NOMO-1 treated with dmso at 0.1 percent for 144 hours (cell line): Measurements from ENCODE around the gene IL18RAP.
A peak's percentile ranks its signal among the peaks of the same experiment; 100 is the strongest.

Experiments
- DNase-seq: peaks from one replicate; lab custom pipeline; 2025; ENCODE audit not compliant: unreplicated experiment; lab: John Stamatoyannopoulos, UW

The IL18RAP gene

GRCh38 chr2:102451968-102452367 is 29.0 kb downstream of the IL18RAP start:
- DNase-seq, result no peak

- no peak for DNase-seq
Measured at GRCh38 chr2:102453501-102453900, 30.5 kb downstream of the IL18RAP start.

DNA sequence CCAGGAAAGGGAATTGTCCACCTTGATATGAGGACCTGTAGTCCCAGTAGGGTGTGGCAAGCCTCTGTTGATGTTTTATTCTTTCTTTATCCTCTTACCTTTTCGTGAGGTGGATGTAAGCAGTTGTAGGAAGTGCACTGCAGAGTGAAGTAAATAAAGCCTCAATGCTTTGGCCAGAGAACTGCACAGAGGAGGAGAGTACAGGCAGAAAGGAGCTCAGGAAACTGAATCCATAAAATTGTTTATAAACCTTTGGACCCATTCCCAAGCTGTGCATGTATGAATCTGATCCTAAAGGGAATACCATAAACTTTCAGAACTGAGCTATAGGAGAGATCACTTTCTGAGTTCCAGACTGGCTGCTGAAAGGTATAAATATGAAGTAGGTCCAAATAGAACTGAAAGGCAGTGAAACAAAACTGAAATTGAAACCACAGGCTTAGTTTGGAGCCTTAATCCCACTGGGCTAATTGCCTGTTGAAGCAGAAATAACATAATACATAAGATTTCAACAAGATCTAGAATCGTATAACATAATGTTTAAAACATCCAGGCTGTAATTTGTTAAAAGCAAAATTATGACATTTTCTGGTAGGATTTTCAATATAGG is 32.2 kb downstream of the IL18RAP start:
- no peak for DNase-seq

GRCh38 chr2:102460467-102460866 is 37.5 kb downstream of the IL18RAP start:
- DNase-seq, result no peak

GRCh38 chr2:102461188-102461587 is 38.2 kb downstream of the IL18RAP start:
- no peak for DNase-seq

- no peak for DNase-seq
Measured at GRCh38 chr2:102463160-102463559, 40.2 kb downstream of the IL18RAP start.

DNA sequence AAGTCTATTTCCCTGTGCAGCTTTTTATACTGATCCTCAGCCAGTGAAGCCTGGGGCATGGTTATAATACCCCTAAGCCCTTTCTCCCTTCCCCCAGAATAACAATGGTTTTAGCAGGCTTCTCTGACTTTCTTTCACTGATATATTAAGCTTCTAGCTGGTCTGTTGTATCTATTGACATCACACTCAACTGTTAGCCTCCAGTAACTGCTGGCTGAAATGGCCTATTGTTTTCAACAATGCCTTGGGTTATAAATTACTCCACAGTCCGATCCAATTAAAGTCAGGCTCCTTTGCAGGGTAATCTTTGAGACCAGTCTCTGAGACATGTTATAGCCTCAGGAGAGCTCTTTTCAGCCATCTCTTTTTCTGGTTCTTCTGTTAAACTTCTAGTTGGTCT is 47.2 kb downstream of the IL18RAP start:
- DNase-seq, result no peak

- DNase-seq, result no peak
Measured at GRCh38 chr2:102473020-102473419, 50.1 kb downstream of the IL18RAP start, which contains the start of gene SLC9A4. Gene SLC9A4, plus strand, starts transcription at chr2:102473226. Its CDS starts 534 bp downstream, at chr2:102473760.

- DNase-seq, result no peak
Measured at GRCh38 chr2:102473631-102474030, 50.7 kb downstream of the IL18RAP start.

GRCh38 chr2:102474785-102475184 is 51.8 kb downstream of the IL18RAP start:
- DNase-seq, result no peak

DNA sequence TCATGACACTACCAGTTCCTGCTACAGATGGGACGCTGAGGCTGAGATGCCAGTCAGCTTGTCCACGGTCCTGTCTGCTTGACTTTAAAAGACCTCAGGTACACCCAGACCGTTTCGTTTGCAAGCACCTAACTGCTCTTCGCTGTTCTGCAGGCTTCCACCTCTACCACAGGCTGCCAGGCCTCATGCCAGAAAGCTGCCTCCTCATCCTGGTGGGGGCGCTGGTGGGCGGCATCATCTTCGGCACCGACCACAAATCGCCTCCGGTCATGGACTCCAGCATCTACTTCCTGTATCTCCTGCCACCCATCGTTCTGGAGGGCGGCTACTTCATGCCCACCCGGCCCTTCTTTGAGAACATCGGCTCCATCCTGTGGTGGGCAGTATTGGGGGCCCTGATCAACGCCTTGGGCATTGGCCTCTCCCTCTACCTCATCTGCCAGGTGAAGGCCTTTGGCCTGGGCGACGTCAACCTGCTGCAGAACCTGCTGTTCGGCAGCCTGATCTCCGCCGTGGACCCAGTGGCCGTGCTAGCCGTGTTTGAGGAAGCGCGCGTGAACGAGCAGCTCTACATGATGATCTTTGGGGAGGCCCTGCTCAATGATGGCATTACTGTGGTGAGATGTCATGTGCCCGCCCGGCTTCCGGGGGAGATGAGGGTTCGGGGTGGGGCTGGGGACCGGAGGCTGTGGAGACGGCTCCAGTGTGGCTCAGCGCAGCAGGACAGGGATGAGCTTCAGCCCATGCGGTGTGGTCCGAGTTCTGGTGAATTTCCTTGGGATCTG is 55.9 kb downstream of the IL18RAP start:
- no peak for DNase-seq

DNA sequence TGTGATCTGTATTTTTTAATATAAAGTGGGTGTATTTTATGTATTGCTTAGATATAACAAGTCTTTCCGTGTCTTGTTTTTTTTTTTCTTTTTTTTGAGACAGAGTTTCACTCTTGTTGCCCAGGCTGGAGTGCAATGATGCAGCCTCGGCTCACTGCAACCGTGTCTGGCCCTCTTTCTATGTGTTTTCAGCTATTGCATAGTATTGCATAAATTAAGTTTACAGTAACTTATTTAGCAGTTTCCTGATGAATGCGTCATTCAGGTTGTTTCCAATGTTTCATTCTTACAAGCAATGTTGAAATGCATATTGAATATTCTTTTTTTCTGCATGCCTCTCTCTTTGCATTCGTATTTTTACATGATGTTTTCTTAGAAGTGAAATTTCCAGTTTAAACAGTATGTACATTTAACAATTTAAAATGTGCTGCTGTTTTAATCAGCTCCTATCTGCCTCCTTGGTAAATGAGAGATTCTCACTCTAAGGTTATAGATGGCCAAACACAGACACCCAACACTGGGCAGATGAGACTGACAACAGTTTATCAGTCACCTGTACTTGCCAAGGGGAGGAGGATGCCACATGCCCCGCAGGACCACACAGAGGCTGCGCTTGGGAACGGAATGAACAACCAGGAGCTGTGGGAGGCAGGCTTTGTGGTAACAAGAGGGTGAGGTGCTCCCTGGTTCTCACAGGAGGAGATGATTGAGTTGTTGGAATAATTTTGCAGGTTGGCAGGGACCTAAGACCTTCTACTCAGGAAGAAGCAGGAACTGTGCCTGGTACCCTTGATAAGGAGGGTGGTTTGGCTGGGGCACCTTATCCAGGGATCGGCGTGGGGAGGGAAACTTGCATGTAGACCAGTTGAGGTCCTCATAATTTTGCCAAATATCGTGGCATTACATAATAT is 57.6 kb downstream of the IL18RAP start:
- DNase-seq, result no peak

GRCh38 chr2:102481931-102482330 is 59.0 kb downstream of the IL18RAP start:
- no peak for DNase-seq

GRCh38 chr2:102483086-102483485 is 60.1 kb downstream of the IL18RAP start:
- no peak for DNase-seq

GRCh38 chr2:102484310-102485061 is 61.5 kb downstream of the IL18RAP start:
- DNase-seq, result no peak

GRCh38 chr2:102485147-102485785 is 62.3 kb downstream of the IL18RAP start:
- no peak for DNase-seq

DNA sequence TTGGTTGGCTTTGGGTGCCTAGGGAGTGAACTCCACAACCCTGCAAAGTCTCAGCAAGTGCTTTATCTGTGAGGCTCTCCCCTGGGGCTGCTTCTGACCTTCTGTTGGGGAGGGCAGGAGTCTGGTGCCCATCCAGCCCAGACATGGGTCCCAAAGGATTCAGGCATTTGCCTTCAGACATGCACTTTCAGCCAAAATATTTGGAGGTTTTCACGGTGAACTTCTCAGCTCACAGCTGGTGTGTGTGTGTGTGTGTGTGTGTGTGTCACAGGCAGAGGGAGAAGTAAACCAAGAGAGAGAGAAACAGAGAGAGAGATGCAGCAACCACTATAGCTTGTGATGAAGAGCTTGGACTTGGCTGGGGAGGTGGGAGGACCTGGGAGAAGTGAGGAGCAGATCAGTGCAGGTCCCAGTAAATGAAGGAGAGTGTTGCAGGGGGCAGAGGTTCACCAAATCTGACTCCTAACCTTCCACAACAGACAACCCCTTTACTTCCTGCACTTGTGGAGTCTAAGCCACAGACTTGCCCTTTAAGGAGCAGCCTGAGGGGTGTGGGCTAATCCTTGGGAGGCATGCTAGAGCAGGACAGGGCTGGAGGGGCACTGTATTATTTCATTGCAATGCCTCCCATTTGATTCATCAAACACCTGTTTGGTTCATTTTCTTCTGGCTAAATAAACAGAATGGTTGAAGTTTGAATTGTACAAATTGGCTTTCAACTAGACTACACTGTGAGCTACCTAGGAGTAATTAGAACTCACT is 64.2 kb downstream of the IL18RAP start:
- DNase-seq, result no peak

- no peak for DNase-seq
Measured at GRCh38 chr2:102487761-102488462, 65.0 kb downstream of the IL18RAP start.

GRCh38 chr2:102489646-102490045 is 66.7 kb downstream of the IL18RAP start:
- peak; percentile 70 for DNase-seq
